ENCODE measurements around the gene SRF.

DNA sequence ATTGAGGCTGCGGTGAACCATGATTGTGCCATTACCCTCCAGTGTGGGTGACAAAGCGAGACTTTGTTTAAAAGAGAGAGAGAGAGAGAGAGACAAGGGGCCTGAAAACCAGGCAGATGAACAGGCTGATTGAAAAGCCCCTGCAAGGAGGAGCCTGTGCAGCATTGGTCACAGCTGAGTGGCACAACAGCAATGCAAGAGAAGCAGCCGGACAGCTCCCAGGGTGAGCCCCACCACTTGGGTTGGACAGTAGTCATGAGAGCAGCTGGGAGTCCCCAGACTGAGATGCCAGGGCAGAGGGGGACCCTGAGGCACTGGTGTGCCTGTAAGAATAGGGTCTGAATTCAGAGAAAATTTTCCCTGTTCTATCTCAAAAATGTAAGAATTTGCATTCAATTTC, 48.0 kb downstream of the SRF start:
- no peak for TF ChIP-seq CTCF (conservative IDR thresholded peaks at IDR 0.05; ENCODE audit: low read depth, low read length)
- no peak for TF ChIP-seq EZH2 (IDR thresholded peaks at IDR 0.05; ENCODE audit: borderline replicate concordance, low read depth, low read length, poor library complexity, severe bottlenecking)

Data from A673 (cell line).